ENCODE data around the gene EIF3L.
A peak's percentile ranks its signal among the peaks of the same experiment; 100 is the strongest.

DNA sequence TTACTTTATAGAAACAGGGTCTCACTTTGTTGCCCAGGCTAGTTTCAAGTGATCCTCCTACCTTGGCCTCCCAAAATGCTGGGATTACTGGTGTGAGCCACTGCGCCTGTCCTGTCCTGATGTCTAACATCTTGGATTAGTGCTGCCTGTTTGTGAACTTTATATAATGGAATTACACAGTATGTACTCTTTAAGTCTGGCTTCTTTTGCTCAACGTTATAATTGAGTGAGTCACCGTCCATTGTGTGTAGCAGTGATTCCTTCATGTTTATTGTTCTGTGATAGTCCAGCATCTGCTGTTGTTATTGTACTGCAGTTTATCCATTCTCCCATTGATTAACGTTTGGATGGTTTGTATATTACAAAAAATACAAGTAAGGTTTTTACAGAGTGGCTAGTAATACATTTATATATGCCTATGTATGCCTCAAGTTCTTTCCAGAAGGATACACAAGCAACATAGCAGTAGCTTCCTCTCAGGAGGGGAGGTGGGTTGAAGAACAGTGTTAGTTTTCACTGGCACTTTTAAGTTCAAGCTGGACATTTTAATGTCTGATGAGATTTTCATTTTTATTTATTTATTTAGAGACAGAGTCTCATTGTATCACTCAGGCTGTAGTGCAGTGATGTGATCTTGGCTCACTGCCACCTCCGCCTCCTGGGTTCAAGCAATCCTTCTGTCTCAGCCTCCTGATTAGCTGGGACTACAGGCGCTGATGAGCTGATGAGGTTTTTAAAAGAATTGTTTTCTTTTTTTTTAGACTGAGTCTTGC, 31.6 kb downstream of the EIF3L start:
- TF ChIP-seq POLR2AphosphoS5 (IDR thresholded peaks at IDR 0.05; ENCODE audit: insufficient read depth in 1 of 2, low read depth in 1 of 2) (peak in 1 of 2 donors; percentile 67), CTCF (IDR thresholded peaks at IDR 0.05) (no peak)
